Epithelial cell of proximal tubule (primary cell): ENCODE measurements around the gene STON2. TPM values are rescaled to one million over a fixed set of nuclear protein-coding genes. Genes with fewer than 3 reads are reported as not detected.

ENCODE experiments used
- DNase-seq: peaks from one replicate; pipeline ENCODE4 v3.0.0-alpha.2; 2011; ENCODE audit warnings: low read depth
- H3K4me3 ChIP-seq: 2 replicates; pipeline ENCODE4 v1.5.1; 2011; ENCODE audit warnings: low read depth, mild to moderate bottlenecking, low read length
- total RNA-seq: library from RNA; depleted of rRNA; stranded (reverse); fragments of >200 nt; gene quantifications from 2 replicates; pipeline ENCODE4 v1.2.3, GENCODE V29; 2015
- TF ChIP-seq, protein P1 (sequence below): conservative IDR thresholded peaks from 2 replicates; pipeline ENCODE4 v1.5.1; 2012; ENCODE audit warnings: low read depth, mild to moderate bottlenecking, low read length

STON2 gene
- total RNA-seq, 1 donor from 2014 or later, result 6.8 TPM

DNA sequence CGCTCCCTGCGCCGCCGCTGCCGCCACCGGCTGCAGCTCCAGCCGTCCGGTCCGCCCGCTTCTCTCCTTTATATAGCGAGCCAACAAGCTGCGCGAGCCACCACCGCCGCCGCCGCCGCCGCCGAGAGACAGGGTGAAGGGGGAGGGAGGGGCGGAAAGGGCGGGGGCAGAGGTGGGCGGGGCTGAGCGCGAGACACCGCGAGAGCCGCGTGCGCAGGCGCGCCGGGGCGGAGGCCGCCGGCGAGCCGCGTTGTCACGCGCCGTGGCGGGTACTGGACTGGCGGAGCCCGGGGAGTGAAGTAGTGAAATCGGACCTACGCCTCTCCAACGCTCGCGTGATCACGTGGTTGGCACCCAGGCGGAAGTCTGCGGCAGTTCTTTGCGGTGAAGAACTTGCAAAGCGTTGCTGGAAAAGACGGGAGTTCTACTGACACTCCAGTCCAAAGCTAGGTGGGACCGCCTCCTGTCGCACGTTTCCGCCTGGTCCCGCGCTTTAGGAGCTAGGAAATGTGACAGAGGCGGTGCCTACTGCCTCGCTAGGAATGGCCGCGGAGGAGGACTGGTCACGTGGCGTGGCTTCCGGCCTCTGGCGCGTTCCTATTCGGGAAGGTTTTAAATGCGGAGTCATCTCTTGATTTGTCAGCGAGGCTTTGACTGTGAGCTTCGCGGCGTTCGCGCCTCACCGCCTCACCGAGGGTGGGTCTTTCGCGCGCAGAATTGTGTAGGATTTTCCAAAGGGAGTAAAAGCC lies 179.1 kb downstream of the STON2 start, which contains the start of gene GTF2A1:
TSS of gene GTF2A1 (minus strand) at position 130 of the 749 bp plus-strand sequence. CDS start 441 bp downstream, outside the sequence.
- H3K4me3 ChIP-seq, result peak within 1 kb of the TSS; percentile 93
- peak; percentile 74 for DNase-seq
- TF ChIP-seq, protein P1, sequence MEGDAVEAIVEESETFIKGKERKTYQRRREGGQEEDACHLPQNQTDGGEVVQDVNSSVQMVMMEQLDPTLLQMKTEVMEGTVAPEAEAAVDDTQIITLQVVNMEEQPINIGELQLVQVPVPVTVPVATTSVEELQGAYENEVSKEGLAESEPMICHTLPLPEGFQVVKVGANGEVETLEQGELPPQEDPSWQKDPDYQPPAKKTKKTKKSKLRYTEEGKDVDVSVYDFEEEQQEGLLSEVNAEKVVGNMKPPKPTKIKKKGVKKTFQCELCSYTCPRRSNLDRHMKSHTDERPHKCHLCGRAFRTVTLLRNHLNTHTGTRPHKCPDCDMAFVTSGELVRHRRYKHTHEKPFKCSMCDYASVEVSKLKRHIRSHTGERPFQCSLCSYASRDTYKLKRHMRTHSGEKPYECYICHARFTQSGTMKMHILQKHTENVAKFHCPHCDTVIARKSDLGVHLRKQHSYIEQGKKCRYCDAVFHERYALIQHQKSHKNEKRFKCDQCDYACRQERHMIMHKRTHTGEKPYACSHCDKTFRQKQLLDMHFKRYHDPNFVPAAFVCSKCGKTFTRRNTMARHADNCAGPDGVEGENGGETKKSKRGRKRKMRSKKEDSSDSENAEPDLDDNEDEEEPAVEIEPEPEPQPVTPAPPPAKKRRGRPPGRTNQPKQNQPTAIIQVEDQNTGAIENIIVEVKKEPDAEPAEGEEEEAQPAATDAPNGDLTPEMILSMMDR, result no peak

GRCh38 chr14:81220580-81220829 lies 179.6 kb downstream of the STON2 start:
- H3K4me3 ChIP-seq, result peak overlapping the region; percentile 93
- no peak for DNase-seq
- TF ChIP-seq, protein P1, result no peak

DNA sequence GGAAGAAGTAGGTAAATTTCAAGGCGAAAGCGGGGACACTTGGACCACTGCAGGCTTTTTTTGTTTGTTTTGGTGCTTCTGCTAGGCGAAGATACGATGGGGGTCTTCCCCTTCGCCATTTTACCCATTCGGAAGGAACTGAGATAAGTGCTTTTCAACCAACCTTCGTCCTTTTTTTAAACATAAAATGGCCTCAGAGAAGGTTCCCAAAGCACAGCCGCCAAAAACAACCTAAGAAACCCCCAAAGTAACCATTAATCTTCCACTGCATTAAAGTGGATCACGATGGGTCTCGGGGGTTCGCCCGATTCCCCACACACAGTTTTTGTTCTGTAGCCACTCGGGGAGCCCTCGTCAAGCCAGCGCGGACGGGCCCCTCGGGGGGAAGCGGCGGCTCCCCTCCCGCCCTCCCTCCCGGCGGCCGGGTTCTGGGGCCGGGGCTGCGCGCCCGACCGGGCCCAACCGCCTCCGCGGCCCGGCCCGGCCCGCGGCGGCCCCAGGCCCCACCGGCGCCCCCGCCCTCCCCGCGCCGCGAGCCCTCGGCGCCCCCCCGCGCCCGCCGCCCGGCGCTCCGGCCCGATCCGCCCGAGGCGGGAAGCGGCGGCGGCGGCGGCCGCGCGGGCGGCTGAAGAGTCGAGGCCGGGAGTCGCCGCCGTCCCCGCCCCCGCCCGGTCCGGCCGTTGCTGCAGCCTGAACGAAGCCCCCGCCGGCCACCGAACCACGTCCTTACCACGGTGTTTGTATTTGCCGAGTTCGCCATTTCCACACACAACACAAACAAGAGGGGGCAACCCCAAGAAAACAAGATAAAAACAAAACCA lies 180.2 kb downstream of the STON2 start:
- TF ChIP-seq, protein P1, result no peak
- peak overlapping the region; percentile 93 for H3K4me3 ChIP-seq
- no peak for DNase-seq

DNA sequence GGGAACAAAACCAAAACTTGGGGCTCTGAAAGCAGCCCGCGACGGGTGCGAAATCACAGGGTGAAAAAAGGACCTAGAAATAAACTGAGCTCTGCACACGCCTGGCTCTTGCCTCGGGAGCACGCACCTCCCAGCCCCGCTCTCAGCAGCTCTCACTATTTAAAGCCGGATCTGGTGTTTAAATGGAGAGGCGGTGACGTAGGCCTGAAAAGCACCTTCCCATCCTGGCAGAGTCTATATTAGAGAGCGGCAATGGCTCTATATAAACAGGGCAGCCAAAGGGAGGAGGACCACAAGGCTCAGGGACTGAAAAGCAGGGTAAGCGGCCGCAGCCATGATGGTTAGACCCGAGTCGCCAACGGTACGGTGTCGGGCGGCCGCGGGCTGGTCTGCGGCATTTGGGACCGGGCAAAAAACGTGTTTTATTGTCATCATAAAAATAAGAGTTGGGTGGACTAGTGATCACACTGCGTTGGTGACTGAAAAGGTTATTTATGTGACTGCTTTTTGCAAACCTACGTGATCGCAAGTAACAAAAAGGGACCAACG lies 180.8 kb downstream of the STON2 start:
- DNase-seq, result peak; percentile 74
- H3K4me3 ChIP-seq, result peak overlapping the region; percentile 89
- TF ChIP-seq, protein P1, result no peak

GRCh38 chr14:81211844-81212243 lies 188.3 kb downstream of the STON2 start:
- DNase-seq, result no peak
- TF ChIP-seq, protein P1, result peak; percentile 68
- no peak overlapping the region for H3K4me3 ChIP-seq

Other genes with a start within 250 kb of the STON2 start
- 9.5 and 13.4 TPM in 2 replicates for gene GTF2A1, start 179.4 kb downstream of the STON2 start, total RNA-seq
- gene SEL1L, start 133.5 kb upstream of the STON2 start, total RNA-seq, result 21.7 and 25.2 TPM in 2 replicates